Measurements from ENCODE around the gene MGAT3.

MGAT3 gene

DNA sequence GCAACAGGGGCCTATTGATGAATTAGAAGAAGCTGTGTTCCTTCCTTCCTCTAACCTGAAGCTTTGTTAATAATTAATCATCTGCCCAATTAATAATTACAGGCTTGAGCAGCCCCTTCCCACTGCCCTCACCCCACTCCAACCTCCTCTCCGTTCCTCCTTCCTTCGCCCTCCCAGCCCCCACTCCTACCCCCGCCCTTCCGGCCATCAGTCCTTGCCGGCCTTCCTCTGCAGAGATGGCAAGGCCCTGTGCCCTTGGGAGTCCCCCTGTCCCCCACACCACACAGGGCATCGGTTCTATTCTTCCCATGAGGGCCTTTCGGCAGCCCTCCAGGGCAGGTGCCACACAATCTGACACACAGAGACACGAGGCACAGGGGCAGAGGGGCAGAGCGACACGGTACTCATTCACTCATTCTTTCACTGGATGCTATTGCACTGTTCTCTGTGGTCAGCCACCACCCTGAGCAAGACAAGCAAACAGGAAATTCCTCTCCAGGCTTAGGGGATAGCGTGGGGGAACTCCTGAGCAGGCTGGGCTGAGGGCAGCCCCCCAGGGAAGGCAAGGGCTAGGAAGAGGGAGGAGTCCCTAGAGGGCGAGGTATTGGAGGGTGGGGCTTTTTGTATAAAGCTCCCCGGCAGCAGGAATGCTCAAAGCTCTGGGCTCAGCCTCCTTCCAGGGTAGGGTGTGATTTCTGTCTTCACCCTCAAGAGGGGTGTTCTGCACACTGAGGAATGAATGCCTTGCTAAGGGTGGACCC is 14.7 kb downstream of the MGAT3 start:
- DNase-seq (ENCODE audit: low read depth), result no peak

DNA sequence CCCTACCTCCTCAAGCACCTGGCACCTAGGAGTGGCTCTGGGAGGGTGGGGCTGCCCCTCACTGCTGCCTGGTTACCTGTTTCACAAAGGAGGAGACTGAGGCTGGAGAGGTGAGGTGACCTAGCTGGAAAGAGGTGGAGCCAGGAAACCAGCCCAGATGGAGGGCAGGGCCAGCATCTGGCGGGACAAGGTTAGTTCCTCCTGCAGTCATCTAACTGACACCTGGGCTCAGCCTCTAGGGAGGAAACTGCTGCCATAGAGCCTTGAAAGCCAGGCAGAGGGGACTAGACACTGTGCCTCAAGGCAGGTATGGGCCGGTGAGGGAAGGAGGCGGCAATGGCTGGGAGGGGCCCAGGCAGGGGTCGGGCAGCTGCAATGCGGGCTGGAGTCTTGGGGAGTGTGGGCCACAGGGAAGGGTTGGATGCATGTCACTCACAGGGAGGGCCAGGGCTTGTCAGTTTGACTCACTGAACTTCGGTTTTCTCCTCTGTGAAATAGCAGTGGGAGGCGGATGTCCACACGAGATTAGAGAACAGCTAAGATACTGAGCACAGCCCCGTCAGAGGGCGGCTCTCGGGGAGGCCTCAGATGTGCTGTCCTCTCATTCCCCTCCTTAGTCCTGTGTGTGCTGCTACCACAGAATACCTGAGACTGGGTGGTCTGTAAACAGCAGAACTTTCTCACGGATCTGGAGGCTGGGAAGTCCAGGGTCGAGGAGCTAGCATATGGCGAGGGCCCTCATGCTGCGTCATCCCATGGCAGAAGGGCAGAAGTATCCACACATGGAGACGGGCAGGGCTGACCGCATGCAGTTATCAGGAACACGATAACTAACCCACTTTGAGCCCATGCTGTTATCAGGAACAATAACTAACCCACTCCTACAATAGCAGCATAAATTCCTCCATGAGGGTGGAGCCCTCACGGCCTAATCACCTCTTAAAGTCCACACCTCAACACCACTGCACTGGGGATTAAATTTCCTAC is 16.1 kb downstream of the MGAT3 start:
- DNase-seq (ENCODE audit: low read depth), result no peak

DNA sequence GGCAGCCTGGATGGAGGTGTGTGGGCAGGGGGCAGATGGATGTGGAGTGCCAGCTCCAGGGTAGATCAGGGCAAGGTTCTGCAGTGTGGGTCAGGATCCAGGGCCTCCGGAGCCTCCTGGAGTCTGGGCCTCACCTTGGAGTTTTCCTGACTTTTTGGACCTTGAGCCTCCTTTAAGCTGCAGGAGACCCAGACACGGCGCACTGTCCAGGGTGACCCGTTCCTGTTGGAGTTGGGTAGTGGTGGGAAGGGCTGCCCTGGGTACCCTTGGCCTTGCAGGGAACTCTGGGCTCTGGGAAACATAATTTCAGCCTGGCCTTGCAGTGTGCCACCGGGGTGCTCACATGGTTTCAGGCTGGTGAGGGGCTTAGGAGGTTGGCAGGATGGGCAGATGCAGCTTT is 17.0 kb downstream of the MGAT3 start:
- DNase-seq (ENCODE audit: low read depth), result no peak

DNA sequence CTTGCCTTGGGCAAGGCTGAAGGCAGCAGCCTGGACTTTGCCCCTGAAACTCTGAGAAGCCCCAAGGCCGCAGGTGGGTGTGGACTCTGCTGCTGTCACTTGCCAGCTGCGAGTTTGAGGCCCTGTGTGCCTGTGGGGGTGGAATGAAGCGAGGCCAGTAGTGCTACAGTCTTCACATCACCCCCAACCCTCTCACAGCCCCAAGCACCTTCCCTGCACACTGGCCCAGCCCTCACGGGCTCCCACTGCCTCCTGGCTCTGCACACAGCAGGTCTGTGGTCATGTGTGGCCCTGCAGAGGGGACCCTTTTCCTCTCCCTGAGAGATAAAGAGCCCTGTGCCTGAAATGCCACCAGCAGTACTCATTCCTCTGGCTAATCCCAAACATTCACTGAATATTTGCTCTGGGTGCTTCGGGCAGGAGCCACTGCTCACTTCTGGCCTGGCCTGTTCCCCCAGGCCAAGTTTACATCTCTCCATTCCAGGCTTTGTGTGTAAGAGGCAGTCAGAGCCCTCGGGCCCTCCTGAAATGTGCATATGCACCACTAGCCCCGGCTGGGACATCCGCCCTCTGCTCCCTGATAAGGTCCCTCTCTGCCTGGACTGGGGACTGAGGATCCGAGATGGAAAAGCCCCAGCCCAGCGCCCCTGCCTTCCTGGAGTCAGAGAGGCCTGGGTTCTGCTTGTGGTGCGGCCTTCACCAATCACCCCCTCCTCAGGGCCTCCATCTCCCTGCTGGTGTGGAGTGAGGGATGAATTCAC is 17.7 kb downstream of the MGAT3 start:
- no peak for DNase-seq (ENCODE audit: low read depth)

DNA sequence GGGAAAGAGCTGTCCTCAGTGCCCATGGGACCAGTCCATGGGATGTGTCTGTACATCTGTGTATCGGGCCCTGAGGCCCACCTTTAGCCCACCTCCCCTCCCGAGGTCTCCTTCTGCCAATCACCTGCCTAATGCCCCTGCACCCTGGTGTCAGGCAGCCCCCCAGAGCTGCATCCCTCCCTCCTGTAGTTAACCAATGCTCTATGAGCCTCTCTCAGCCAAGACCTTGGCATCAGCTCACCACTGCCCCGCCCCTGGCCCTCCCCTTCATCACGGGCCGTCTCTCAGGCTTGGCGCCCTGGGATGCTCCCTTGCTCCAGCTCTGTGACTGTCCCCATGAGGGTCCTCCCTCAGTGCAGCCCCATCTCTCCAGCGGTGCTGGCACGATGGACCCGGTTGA is 18.5 kb downstream of the MGAT3 start:
- DNase-seq (ENCODE audit: low read depth), result no peak

DNA sequence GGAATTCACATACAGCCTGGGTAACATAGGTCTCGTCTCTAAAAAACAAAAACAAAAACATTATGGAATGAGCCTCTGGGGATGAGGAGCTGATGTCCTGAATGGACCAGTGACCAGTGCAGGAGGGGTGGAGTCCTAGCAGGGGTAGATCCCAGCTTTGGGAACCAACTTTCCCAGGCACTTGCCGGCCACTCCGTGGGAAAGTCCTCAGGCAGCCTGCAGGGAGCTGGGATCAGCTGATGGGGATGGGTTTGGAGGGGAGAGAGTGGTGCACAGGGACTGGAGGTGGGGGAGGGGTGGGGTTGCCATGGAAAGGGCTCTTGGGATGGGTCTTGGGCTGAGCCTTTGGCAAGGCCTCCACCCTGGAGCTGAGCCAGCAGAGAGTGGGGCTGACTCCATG is 19.1 kb downstream of the MGAT3 start:
- DNase-seq (ENCODE audit: low read depth), result no peak

DNA sequence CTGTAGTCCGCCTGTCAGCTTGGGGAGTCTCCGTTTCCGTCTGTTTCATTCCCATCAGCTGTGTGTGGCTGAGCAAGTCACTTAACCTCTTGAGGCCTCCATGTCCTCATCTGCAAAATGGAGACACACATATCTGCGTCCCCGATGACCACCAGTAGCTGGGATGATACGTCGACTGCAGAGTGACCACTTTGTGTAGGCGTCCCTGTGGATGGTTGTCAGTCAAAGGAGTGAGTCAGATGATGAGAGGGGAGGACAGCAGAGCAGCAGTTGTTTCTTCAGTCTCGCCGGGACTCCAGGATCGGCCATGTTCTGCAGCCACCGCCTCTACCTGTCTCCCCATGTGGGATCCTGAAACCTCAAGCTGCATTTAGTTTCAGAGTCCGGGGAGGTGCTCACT is 19.9 kb downstream of the MGAT3 start:
- no peak for DNase-seq (ENCODE audit: low read depth)

DNA sequence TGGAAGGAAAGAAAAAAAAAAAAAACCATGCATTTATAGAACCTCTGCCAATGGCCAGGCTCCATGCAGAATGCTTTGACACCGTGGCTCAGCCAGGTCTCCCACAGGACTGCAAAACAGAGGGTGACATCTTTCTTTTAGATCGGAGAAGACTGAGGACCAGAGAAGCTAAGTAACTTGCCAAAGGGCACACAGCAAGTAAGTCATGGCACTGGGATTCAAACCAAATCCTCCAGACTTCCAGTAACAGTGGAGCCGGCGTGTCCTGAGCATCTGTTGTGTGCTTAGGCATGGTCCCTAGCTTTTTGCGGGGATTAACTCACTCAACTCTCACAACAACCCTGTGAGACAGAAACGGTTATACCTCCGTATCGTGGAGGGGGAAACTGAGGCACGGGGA is 20.7 kb downstream of the MGAT3 start:
- DNase-seq (ENCODE audit: low read depth), result no peak

DNA sequence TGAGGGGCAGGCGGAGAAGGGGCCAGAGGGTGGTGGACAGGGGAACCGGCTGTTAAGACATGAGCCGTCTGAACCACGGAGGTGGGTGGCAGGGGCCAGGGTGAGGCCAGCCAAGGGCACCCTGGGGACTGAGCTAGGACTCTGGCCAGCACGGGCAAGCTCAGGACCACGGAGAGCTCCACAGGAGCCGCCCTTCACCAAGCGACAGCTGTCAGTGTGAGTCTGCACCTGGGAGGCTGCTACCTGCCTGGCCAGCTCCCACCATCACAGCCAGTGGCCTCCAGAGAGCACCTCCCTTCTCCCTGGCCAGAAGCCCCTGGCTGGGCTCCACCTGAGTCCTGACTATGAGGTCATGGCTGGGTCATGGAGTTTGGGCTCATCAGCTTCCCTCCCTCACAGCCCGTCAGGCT is 21.6 kb downstream of the MGAT3 start:
- no peak for DNase-seq (ENCODE audit: low read depth)

DNA sequence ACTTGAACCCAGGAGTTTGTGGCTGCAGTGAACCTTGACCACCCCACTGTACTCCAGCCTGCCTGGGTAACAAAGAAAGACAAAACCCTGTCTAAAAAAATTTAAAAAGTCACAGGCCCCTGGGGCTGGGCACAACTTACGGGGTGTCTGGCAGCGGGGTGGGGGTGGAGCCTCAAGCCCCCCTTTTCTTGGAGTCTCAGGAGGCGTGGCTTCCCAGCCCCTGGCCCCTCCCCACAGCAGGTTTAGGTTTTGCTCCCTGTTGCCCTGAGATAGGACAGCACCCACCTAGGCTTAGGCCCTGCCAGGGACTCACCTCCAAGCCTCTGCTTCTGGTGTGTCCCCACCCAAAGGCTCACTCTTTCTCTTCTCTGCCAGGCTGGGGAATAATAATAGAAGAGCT is 22.4 kb downstream of the MGAT3 start:
- DNase-seq (ENCODE audit: low read depth), result no peak

DNA sequence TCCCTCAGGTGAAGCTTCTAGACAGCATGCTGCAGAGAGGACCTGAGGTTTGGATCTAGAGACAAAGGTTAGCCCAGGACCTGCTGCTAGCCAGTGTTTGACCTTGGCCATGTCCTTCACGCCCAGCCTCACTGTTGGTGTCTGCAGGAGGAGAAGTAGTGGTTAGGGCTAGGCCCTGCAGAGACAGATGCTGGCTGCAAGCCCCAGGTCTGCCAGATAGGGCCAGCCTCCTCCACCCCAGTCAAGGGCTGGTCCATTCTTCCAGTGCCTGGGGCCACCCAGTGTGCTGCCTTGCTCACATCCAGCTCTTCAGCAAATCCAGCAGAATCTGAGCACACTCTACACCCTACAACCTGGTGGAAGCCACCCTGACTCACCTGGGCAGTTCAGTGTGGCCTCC is 23.7 kb downstream of the MGAT3 start:
- DNase-seq (ENCODE audit: low read depth), result no peak

DNA sequence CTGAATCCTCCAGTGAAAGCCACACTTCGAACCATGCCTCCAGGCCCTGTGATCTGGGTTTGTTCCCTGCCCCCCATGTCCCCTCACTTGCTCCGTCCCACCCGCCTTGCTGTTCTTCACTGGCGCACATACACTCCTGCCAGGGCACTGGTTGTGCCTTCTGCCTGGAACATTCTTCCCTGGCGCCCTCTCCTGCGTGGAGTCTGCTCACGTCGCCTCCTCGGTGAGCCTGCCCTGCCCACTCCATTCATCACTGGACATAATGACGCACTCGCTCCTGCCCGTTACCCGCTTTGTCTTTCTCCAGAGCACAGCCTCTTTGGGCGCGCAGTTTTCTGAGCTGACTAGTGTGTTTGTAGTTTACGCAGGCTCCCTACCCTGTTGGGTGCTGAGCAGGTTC is 24.2 kb downstream of the MGAT3 start:
- no peak for DNase-seq (ENCODE audit: low read depth)

DNA sequence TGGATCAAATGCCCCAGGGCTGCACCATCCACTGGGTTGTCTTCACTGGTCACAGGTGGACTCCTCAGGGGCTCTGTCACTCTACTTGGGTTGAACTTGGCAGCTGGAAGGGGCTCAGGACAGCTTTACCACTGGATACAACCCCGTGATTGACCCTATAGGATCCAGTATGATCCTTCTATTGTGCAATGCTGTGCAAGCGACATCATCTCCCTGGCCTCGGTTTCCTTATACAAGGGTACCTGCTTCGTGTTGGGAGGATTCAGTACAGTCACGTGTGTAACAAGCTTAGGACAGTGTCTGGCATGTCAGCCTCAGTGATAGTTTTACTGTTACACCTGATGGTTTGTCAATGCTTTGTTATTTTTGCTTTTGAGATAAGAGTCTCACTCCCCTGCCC is 24.8 kb downstream of the MGAT3 start:
- no peak for DNase-seq (ENCODE audit: low read depth)

DNA sequence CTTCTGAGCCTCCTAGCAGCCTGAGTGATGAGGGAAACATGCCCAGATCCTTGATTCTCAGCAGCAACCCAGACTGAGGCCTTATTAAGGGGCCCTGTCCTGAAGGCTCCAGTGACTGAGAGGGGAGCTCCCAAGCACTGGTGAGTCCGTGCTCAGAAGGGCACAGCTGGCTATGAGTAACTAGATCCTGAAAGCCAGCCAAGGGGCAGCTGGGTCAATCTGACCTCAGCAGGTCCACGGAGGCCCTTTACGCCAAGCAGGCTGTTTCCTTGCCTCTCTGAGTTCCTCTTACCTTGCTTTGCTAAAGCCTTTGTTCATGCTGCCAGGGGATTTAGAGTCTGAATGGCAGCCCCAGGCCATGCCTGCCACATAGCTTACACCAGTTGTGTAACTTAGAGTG is 26.0 kb downstream of the MGAT3 start:
- DNase-seq (ENCODE audit: low read depth), result no peak

DNA sequence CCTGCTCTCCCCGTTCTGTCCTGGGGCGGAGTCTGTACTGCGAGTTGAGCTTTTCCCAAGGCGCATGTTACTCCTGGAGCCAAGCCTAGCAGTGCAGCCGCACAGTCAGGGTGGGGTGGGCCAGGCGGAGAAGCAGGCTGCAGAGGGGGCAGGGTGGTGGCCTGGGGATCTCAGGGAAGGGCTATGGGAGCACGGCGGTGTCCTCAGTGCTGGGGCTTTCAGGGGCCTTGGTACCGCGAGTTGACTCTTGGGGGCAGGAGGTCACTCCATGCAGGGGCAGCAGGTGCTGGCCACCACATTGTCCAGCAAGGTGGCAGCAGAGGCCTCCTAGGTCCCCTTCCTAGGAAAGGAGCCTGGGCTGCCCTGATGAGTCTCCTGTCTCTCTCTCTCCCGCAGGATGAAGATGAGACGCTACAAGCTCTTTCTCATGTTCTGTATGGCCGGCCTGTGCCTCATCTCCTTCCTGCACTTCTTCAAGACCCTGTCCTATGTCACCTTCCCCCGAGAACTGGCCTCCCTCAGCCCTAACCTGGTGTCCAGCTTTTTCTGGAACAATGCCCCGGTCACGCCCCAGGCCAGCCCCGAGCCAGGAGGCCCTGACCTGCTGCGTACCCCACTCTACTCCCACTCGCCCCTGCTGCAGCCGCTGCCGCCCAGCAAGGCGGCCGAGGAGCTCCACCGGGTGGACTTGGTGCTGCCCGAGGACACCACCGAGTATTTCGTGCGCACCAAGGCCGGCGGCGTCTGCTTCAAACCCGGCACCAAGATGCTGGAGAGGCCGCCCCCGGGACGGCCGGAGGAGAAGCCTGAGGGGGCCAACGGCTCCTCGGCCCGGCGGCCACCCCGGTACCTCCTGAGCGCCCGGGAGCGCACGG is 30.4 kb downstream of the MGAT3 start:
- DNase-seq (ENCODE audit: low read depth), result no peak

DNA sequence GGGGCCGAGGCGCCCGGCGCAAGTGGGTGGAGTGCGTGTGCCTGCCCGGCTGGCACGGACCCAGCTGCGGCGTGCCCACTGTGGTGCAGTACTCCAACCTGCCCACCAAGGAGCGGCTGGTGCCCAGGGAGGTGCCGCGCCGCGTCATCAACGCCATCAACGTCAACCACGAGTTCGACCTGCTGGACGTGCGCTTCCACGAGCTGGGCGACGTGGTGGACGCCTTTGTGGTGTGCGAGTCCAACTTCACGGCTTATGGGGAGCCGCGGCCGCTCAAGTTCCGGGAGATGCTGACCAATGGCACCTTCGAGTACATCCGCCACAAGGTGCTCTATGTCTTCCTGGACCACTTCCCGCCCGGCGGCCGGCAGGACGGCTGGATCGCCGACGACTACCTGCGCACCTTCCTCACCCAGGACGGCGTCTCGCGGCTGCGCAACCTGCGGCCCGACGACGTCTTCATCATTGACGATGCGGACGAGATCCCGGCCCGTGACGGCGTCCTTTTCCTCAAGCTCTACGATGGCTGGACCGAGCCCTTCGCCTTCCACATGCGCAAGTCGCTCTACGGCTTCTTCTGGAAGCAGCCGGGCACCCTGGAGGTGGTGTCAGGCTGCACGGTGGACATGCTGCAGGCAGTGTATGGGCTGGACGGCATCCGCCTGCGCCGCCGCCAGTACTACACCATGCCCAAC is 31.2 kb downstream of the MGAT3 start:
- no peak for DNase-seq (ENCODE audit: low read depth)

DNA sequence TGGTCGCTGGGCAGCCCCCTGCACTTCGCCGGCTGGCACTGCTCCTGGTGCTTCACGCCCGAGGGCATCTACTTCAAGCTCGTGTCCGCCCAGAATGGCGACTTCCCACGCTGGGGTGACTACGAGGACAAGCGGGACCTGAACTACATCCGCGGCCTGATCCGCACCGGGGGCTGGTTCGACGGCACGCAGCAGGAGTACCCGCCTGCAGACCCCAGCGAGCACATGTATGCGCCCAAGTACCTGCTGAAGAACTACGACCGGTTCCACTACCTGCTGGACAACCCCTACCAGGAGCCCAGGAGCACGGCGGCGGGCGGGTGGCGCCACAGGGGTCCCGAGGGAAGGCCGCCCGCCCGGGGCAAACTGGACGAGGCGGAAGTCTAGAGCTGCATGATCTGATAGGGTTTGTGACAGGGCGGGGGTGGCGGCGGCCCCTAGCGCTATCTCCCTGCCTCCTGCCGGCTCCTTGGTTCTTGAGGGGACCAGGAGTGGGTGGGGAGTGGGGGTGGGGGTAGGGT is 31.8 kb downstream of the MGAT3 start:
- DNase-seq (ENCODE audit: low read depth), result no peak

DNA sequence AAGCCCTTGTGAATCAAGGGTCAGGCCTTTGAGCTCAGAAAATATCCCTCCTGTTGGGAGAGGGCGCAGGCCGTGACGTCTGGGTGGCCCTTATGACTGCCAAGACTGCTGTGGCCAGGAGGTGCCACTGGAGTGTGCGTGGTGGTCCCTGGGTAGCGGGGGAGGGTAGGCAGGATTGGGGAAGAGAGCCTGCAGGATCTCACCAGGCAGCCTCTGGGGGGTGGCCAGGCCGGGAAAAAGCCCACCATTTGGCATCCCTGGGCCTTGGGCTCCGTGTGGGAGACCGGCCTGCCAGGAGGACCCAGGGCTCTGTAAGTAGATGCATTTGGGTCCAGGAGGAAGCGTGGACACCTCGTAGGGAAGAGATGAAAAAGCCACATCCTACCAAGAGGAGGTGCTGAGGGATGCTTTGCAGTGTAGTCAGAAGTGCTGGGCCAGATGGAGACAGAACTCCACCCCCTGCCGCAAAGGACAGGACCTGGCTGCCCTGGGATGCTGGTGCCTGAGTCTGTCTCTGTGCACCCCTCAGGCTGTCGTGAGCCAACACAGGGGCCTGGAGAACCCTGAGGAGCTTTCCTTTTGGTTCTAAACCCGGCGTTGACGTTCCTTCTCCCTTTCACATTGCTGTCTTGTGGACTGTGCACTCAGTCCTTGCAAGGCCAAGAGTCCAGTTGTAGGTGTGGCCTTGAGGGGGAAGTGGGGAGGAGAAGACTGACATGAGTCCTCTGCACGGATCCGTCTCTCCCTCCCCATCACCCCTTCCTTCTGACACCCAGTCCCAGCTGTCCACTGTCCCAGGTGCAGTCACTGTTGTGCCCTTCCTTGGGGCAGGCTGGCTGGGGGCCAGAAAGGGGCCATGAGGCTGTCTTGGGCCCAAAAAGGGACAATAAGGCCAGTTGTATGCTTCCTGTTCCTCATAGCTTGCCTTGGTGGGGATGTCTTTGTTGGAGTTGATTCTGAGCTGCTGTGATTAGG is 32.6 kb downstream of the MGAT3 start:
- no peak for DNase-seq (ENCODE audit: low read depth)

DNA sequence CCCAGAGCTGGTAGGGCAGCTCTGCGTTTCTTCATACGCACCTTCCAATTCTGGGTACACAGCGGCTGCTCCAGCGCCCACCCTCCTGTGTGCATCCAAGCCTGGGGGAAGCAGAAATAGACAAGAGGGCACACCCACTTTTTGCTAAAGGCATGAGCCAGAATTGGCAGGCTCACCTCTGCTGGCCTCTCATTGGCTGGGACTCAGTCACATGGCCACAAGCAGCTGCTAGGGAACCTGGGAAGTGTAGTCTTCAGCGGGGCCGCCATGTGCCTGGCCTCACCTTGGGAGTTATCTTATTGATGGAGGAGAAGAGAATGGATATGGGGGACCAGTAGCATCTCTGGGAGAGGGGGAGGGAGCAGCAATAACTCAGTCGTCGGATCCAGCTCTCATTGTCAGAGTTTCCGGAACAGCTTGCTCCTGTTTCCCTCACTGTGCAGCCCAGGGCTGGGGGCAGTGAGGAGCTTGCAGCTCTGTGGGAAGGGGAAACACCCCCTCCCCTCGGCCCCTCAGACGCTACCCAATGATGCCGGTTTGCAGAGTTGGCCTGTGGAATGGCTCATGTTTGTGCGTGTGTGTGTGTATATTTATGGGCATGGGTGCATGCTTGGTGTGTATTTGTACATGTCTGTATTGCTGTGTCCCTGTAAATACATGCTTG is 33.5 kb downstream of the MGAT3 start:
- DNase-seq (ENCODE audit: low read depth), result peak; percentile 73

Measured in activated T-cell treated with anti-CD3 and anti-CD28 coated beads for 24 hours (primary cell).